Ovary (tissue), 3 donors: Measurements from ENCODE around the gene AJUBA.

ENCODE experiments used
- POLR2A ChIP-seq: fragments of 450-650 bp; IDR thresholded peaks from one replicate; pipeline ENCODE4 v1.6.1; 2017; ENCODE audit warnings: antibody characterized with exemption, mild to moderate bottlenecking, moderate library complexity
- TF ChIP-seq, protein P1 (sequence below), 3 donors: fragments of 450-650 bp in 2 of 3; fragments of 200-600 bp in 1 of 3; IDR thresholded peaks; one replicate each; pipeline versions ENCODE4 v1.5.1 to v1.8.0; 2016 to 2022; ENCODE audit warnings: antibody characterized with exemption in 3 of 3, mild to moderate bottlenecking in 1 of 3
- donor health status: DM: no; HTN: no; CAD: no.

DNA sequence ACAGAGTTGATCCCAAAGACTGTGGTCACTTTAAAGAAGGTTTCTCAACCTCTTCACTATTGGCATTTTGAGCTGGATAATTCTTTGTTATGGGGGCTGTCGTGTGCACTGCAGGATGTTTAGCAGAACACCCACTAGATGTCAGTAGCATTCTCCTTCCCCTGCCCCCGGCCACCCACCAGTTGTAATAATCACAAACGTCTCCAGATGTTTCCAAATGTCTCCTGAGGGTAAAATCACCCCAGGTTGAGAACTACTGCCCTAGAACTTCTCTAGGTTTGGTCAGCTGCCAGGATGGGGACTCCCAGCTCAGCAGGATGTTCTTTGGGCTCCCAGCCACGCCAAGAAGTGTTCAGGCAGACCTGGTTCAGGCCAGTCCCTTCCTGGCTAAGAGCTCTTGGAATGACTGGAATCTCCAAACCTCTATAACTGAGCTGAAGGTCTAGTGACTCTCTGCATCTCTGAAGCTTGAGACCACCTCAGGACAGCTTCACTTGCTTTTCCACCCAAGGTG is 12.5 kb upstream of the AJUBA start:
- TF ChIP-seq POLR2A, result no peak
- TF ChIP-seq, protein P1, sequence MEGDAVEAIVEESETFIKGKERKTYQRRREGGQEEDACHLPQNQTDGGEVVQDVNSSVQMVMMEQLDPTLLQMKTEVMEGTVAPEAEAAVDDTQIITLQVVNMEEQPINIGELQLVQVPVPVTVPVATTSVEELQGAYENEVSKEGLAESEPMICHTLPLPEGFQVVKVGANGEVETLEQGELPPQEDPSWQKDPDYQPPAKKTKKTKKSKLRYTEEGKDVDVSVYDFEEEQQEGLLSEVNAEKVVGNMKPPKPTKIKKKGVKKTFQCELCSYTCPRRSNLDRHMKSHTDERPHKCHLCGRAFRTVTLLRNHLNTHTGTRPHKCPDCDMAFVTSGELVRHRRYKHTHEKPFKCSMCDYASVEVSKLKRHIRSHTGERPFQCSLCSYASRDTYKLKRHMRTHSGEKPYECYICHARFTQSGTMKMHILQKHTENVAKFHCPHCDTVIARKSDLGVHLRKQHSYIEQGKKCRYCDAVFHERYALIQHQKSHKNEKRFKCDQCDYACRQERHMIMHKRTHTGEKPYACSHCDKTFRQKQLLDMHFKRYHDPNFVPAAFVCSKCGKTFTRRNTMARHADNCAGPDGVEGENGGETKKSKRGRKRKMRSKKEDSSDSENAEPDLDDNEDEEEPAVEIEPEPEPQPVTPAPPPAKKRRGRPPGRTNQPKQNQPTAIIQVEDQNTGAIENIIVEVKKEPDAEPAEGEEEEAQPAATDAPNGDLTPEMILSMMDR (IDR thresholded peaks at IDR 0.05), result peak in 1 of 3 donors; percentile 33
